HL-60/S4 treated with retinoic acid at 250 ng/mL for 4 days and 3 days (cell line): ENCODE measurements around the gene IL11RA.

Experiments
- in situ Hi-C: fragments of 300-500 bp; cut with MboI; formaldehyde crosslinking; loops from 2 replicates; pipeline ENCODE4 v1.7.0; 2022; ENCODE audit warnings: low sequenced_read_pairs

The IL11RA gene

GRCh38 chr9:34684145-34684544 lies 32.2 kb downstream of the IL11RA start:
- in situ Hi-C loops: no loop called here

- in situ Hi-C loops: no loop called here
Measured at GRCh38 chr9:34684816-34685215, 32.8 kb downstream of the IL11RA start.

GRCh38 chr9:34685591-34685990 lies 33.6 kb downstream of the IL11RA start:
- in situ Hi-C loops: no loop called here

GRCh38 chr9:34686231-34686630 lies 34.2 kb downstream of the IL11RA start:
- in situ Hi-C loops: no loop called here

GRCh38 chr9:34686732-34687131 lies 34.7 kb downstream of the IL11RA start:
- in situ Hi-C loops: no loop called here

- in situ Hi-C loops: no loop called here
Measured at GRCh38 chr9:34687276-34688030, 35.5 kb downstream of the IL11RA start.

- in situ Hi-C loops: no loop called here
Measured at GRCh38 chr9:34688329-34689115, 36.5 kb downstream of the IL11RA start.

GRCh38 chr9:34689116-34689470 lies 37.1 kb downstream of the IL11RA start:
- in situ Hi-C loops: no loop called here

- in situ Hi-C loops: no loop called here
Measured at GRCh38 chr9:34689512-34689911, 37.5 kb downstream of the IL11RA start.

- in situ Hi-C loops: no loop called here
Measured at GRCh38 chr9:34690983-34691935, 39.3 kb downstream of the IL11RA start, which contains the start of gene CCL19. Gene CCL19, minus strand, starts transcription at chr9:34691276. Its CDS starts 137 bp downstream, at chr9:34691139.

- in situ Hi-C loops: no loop called here
Measured at GRCh38 chr9:34691936-34692315, 39.9 kb downstream of the IL11RA start.

- in situ Hi-C loops: no loop called here
Measured at GRCh38 chr9:34693560-34693959, 41.6 kb downstream of the IL11RA start.

- in situ Hi-C loops: no loop called here
Measured at GRCh38 chr9:34694811-34695210, 42.8 kb downstream of the IL11RA start.

- in situ Hi-C loops: no loop called here
Measured at GRCh38 chr9:34701023-34701768, 49.2 kb downstream of the IL11RA start.

GRCh38 chr9:34701769-34702736 lies 50.1 kb downstream of the IL11RA start:
- in situ Hi-C loops: no loop called here

GRCh38 chr9:34707130-34707529 lies 55.1 kb downstream of the IL11RA start:
- in situ Hi-C loops: no loop called here

GRCh38 chr9:34709196-34709978 lies 57.4 kb downstream of the IL11RA start:
- in situ Hi-C loops: no loop called here

- in situ Hi-C loops: no loop called here
Measured at GRCh38 chr9:34710023-34710422, 58.0 kb downstream of the IL11RA start, which contains the start of gene CCL21. Gene CCL21, minus strand, starts transcription at chr9:34710136. Its CDS starts 70 bp downstream, at chr9:34710066.
